Dendritic cell treated with granulocyte-macrophage colony-stimulating factor and Interleukin-4, amounts not matched to agents 40 ng/mL and 50 ng/mL, for 4 days (primary cell): ENCODE results near the gene EXO5.
"Not testable (repeated sequence)": the region's sequence is repeated elsewhere in the genome, so short reads cannot be mapped to it uniquely, and the experiment has no call there.

Experiments
- H3K27ac Mint-ChIP-seq: one replicate; pipeline ENCODE4 v1.8.0; 2022; ENCODE audit warnings: mild to moderate bottlenecking, mixed read lengths
- H3K27me3 Mint-ChIP-seq: one replicate; pipeline ENCODE4 v1.8.0; 2022; ENCODE audit warnings: mild to moderate bottlenecking, mixed read lengths
- H3K36me3 Mint-ChIP-seq: one replicate; pipeline ENCODE4 v1.8.0; 2022; ENCODE audit warnings: low read depth, mixed read lengths
- H3K4me1 Mint-ChIP-seq: one replicate; pipeline ENCODE4 v1.8.0; 2022; ENCODE audit warnings: low read depth, mixed read lengths
- H3K4me3 Mint-ChIP-seq: one replicate; pipeline ENCODE4 v1.8.0; 2022; ENCODE audit warnings: mild to moderate bottlenecking, moderate library complexity, mixed read lengths
- H3K9me3 Mint-ChIP-seq: one replicate; pipeline ENCODE4 v1.8.0; 2022; ENCODE audit warnings: mixed read lengths
- intact Hi-C: fragments of 100-400 bp; cut with micrococcal nuclease; formaldehyde crosslinking; loops from one replicate; pipeline ENCODE4 v1.15.0; 2022

The EXO5 gene

DNA sequence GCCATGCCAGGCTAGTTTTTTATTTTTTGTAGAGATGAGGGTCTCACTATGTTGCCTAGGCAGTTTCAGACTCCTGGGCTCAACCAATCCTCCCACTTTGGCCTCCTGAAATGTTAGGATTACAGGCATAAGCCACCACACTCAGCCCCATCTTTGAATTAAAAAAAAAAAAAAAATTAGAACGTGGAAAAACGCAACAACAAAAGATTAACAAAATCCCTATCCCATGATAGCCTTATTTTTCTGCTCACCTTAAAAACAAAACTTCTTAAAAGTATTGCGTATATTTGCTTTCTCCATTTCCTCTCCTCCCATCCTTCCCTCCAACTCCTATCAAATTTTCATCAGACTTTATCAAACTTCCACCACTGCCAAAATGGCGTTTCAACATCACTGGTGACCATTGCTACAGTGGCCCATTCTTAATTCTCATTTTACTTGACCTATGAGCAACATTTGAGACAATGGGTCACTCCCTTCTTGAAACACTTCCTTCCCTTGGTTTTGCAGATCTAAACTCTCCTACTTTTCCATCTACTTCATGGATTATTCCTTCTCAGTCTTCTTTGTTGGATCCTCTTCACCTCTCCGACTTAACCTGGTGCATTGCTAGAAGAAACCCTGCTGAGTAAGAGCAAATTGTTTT lies 22.3 kb downstream of the EXO5 start:
- H3K27ac Mint-ChIP-seq: peak overlapping the region; percentile 92
- peaks cover 19% of the 10 kb centered on the region for H3K4me1 Mint-ChIP-seq
- no peaks in the 10 kb centered on the region for H3K27me3 Mint-ChIP-seq
- H3K4me3 Mint-ChIP-seq: peak overlapping the region; percentile 96
- peaks cover 24% of the 10 kb centered on the region for H3K9me3 Mint-ChIP-seq
- H3K36me3 Mint-ChIP-seq: peaks cover 19% of the 10 kb centered on the region
- intact Hi-C loops: loop anchor here (5.0 kb wide), 1 partner anchor 274 kb away; the partner anchor contains the start of gene ZMPSTE24

DNA sequence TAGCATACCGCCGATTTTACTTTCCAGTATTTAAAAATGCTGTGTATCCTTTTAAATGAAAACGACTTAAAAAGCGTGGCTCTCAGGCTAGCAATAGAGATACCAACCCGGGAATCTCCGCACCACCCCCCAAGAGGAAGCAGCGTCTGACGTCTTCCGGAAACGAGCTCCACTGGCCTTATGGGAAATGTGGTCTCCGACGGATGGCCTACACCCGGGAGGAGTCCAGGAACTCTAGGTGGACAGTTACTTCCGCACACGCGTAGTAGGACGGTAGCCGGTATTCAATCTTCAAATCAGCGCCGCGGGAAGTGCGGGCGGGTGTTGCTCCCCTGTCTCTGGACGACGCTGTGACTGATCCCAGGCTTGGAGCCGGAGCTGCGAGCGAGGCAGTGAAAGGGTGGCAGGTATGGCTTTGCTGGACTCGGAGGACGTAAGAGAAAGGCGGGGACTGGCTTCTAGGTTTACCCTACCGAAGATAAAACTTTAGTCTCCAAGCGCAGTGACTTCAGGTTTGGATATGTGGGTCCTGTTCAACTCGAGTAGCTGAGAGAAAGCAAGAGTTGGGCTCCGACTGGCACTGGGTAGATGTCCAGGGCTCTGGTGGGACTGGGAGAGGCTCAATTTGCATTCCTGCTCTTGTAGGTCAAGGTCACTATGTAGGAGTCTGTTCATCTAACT lies 23.0 kb downstream of the EXO5 start, which contains the start of gene ZNF684:
Gene ZNF684, plus strand, starts transcription at position 257 of the 681 bp plus-strand sequence. CDS start 1,530 bp downstream, outside the sequence.
- H3K9me3 Mint-ChIP-seq: peaks cover 17% of the 10 kb centered on the region
- H3K27ac Mint-ChIP-seq: peak within 1 kb of the TSS; percentile 92
- intact Hi-C loops: loop anchor here (5.0 kb wide), 1 partner anchor 274 kb away; the partner anchor contains the start of gene ZMPSTE24
- H3K27me3 Mint-ChIP-seq: no peaks in the 10 kb centered on the region
- peaks cover 19% of the 10 kb centered on the region for H3K4me1 Mint-ChIP-seq
- peaks cover 19% of the 10 kb centered on the region for H3K36me3 Mint-ChIP-seq
- H3K4me3 Mint-ChIP-seq: peak within 1 kb of the TSS; percentile 96

DNA sequence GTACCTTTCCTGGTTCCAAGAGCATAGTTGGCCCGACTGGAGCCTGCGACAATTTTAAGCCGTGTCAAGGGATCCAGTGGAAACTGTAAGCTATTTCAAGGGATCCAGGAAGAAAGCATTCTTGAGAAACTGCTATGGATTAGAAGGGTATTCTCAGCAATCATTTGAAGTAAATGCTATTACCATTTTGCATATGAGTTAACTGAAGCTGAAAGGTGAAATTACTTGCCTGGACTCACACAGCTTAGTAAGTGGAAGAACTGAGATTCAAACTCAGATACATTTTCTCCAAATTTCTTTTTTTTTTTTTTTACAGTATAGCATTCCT lies 23.5 kb downstream of the EXO5 start:
- Mint-ChIP-seq H3K4me3 (peak overlapping the region; percentile 96), H3K36me3 (peaks cover 19% of the 10 kb centered on the region), H3K9me3 (peaks cover 17% of the 10 kb centered on the region), H3K4me1 (peaks cover 19% of the 10 kb centered on the region), H3K27me3 (no peaks in the 10 kb centered on the region), H3K27ac (peak overlapping the region; percentile 92)
- intact Hi-C loops: loop anchor here (5.0 kb wide), 1 partner anchor 275 kb away; the partner anchor contains the start of gene ZMPSTE24

DNA sequence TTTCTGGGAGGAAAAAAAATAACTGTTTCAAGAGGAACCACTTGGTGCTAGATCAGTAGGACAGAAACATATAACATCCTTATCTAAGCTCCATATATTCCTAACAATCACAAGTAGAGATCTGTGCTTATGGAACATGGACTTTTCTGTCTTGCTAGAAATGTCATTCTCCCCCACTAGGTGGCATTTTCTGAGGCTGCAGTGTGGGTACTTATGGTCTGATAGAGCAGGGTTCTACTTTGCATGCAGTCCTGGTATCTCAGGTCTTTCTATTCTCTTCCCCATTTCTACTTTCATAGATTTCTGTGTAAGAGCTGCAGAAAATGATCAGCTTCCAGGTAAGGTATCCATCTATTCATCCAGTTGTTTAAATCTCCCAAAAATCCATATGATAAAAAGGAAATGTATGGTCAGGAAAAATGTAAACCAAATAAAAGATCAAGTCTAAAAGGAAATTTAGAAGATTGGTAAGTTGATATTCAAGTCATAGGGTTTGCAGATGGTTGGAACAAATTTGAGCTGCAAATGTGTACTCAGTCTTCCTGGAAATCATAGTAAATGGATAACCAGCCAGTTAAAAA lies 24.4 kb downstream of the EXO5 start:
- H3K4me1 Mint-ChIP-seq: peaks cover 19% of the 10 kb centered on the region
- no peak overlapping the region for H3K4me3 Mint-ChIP-seq
- H3K27ac Mint-ChIP-seq: peak overlapping the region; percentile 92
- peaks cover 20% of the 10 kb centered on the region for H3K36me3 Mint-ChIP-seq
- intact Hi-C loops: loop anchor here (5.0 kb wide), 1 partner anchor 276 kb away; the partner anchor contains the start of gene ZMPSTE24
- H3K27me3 Mint-ChIP-seq: no peaks in the 10 kb centered on the region
- H3K9me3 Mint-ChIP-seq: peaks cover 9% of the 10 kb centered on the region

DNA sequence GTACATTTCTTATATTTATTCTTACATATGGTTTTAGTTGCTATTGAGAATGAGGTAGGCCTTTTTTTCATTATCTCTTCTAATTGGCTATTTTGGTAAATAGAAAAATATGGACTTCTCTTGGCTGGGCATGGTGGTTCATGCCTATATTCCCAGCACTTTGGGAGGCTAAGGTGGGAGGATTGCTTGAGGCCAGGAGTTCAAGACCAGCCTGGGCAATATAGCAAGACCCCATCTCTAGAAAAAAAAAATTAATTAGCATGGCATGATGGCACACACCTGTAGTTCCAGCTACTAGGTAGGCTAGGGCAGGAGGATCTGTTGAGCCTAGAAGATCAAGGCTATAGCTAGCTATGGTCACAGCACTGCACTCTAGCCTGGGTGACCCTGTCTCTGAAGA lies 26.0 kb downstream of the EXO5 start:
- H3K4me3 Mint-ChIP-seq: no peak overlapping the region
- intact Hi-C loops: loop anchor here (5.0 kb wide), 1 partner anchor 277 kb away; the partner anchor contains the start of gene ZMPSTE24
- H3K4me1 Mint-ChIP-seq: peaks cover 30% of the 10 kb centered on the region
- peaks cover 7% of the 10 kb centered on the region for H3K9me3 Mint-ChIP-seq
- H3K27me3 Mint-ChIP-seq: no peaks in the 10 kb centered on the region
- H3K36me3 Mint-ChIP-seq: peaks cover 28% of the 10 kb centered on the region
- H3K27ac Mint-ChIP-seq: no peak overlapping the region

DNA sequence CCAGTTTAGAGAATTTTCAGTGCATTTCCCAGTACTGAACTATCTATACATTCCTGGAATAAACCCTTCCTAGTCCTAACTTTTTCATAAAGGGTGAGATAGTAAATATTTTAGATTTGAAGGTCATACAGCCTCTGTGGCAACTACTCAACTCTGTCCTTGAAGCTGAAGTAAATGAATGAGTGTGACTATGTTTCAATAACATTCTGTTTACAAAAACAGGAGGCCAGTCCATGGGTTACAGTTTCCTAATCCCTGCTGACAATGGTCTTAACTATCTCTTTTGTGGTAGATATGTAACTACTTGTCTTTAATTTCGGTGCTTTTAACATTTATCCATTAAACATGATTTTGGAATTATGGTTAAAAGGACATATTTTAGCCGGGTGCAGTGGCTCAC lies 27.2 kb downstream of the EXO5 start:
- no peak overlapping the region for H3K27ac Mint-ChIP-seq
- H3K27me3 Mint-ChIP-seq: no peaks in the 10 kb centered on the region
- intact Hi-C loops: no loop called here
- no peaks in the 10 kb centered on the region for H3K9me3 Mint-ChIP-seq
- H3K4me3 Mint-ChIP-seq: no peak overlapping the region
- peaks cover 37% of the 10 kb centered on the region for H3K36me3 Mint-ChIP-seq
- peaks cover 33% of the 10 kb centered on the region for H3K4me1 Mint-ChIP-seq

DNA sequence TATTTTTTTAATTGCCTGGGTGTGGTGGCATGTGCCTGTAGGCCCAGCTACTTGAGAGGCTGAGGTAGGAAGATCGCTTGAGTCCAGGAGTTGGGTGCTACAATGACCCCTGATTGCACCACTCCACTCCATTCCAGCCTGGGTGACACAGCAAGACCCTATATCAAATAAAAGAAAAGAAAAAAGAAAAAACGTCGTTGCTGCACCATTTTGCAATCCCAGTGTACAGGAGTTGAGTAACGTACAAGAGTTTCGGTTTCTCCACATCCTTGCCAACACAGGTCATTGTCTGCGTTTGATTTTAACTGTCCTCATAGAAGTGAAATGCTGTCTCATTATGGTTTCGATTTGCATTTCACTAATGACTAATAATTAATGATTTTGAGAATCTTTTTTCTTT lies 30.8 kb downstream of the EXO5 start:
- Mint-ChIP-seq H3K36me3 (peaks cover 62% of the 10 kb centered on the region), H3K4me1 (peaks cover 19% of the 10 kb centered on the region), H3K27me3 (no peaks in the 10 kb centered on the region), H3K4me3 (no peak overlapping the region), H3K27ac (peak overlapping the region; percentile 37), H3K9me3 (peaks cover 9% of the 10 kb centered on the region)
- intact Hi-C loops: no loop called here

DNA sequence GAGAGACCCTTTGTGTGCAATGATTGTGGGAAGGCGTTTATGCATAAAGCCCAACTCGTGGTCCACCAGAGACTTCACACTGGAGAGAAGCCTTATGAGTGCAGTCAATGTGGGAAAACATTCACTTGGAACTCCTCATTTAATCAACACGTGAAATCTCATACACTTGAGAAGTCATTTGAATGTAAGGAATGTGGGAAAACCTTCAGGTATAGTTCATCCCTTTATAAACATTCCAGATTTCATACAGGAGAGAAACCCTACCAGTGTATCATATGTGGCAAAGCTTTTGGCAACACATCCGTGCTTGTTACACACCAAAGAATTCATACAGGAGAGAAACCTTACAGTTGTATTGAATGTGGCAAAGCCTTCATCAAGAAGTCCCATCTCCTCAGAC lies 38.4 kb downstream of the EXO5 start:
- H3K36me3 Mint-ChIP-seq: peaks cover 61% of the 10 kb centered on the region
- H3K9me3 Mint-ChIP-seq: peaks cover 36% of the 10 kb centered on the region
- no peaks in the 10 kb centered on the region for H3K4me1 Mint-ChIP-seq
- no peaks in the 10 kb centered on the region for H3K27me3 Mint-ChIP-seq
- H3K4me3 Mint-ChIP-seq: no peak overlapping the region
- intact Hi-C loops: no loop called here
- no peak overlapping the region for H3K27ac Mint-ChIP-seq

DNA sequence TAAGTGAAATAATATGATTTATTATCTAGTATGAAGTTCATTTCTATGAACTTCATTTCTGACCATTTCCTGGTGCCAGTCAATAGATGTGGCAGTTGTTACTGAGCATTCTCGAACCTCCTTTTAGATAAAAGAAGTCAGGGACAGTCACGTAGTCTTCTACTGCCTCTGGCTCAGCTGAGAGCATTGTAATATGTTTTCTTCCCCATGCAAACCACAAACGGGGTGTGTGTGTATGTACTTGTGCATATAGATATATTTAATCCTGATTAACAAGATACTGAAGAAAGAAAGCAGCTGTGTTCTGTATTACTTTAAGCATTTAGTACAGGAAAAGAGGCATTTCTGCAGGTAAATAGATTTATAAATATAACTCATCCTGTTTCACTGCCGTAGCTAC lies 44.5 kb downstream of the EXO5 start:
- intact Hi-C loops: no loop called here
- Mint-ChIP-seq H3K27me3 (no peaks in the 10 kb centered on the region), H3K4me1 (no peaks in the 10 kb centered on the region), H3K36me3 (peaks cover 6% of the 10 kb centered on the region), H3K27ac (no peak overlapping the region), H3K4me3 (no peak overlapping the region), H3K9me3 (no peaks in the 10 kb centered on the region)

DNA sequence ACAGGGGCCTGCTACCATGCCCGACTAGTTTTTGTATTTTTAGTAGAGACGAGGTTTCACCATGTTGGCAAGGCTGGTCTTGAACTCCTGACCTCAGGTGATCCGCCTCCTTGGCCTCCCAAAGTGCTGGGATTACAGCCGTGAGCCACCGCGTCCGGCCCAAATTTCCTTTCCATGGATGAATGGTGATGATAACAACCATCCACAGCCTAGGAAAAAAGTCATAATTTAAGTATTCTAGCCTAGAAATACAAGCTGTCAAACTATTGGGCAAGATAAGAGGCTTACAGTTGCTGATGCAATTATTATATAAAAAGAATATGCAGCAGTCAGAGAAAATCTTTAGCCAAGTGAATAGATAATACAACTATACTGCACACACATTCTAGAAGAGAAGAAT lies 46.2 kb downstream of the EXO5 start:
- H3K36me3 Mint-ChIP-seq, intact Hi-C loops, H3K27ac Mint-ChIP-seq, H3K4me3 Mint-ChIP-seq, H3K4me1 Mint-ChIP-seq, H3K9me3 Mint-ChIP-seq, H3K27me3 Mint-ChIP-seq: not testable (repeated sequence)

DNA sequence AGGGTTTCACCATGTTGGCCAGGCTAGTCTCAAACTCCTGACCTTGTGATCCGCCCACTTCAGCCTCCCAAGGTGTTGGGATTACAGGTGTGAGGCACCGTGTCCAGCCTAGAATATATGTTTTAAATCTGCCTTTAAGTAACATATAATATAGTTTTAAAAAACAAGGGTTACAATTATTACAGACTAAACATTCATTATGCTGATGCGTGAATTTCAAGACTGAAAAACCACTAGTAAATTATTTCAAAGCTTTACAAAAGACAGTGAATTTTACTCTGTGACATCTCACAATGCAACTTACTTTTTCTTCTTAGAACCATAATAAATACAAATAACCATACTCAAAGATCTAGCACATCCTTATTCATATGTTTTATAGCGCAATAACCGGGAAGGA lies 47.6 kb downstream of the EXO5 start:
- Mint-ChIP-seq H3K4me1 (no peaks in the 10 kb centered on the region), H3K36me3 (no peaks in the 10 kb centered on the region), H3K27me3 (no peaks in the 10 kb centered on the region), H3K9me3 (no peaks in the 10 kb centered on the region), H3K27ac (no peak overlapping the region), H3K4me3 (no peak overlapping the region)
- intact Hi-C loops: no loop called here

DNA sequence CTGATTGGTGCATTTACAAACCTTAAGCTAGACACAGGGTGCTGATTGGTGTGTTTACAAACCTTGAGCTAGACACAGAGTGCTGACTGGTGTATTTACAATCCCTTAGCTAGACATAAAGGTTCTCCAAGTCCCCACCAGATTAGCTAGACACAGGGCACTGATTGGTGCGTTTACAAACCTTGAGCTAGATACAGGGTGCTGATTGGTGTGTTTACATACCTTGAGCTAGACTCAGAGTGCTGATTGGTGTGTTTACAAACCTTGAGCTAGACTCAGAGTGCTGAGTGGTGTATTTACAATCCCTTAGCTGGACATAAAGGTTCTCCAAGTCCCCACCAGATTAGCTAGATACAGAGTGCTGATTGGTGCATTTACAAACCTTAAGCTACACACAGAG lies 49.7 kb downstream of the EXO5 start:
- H3K36me3 Mint-ChIP-seq, H3K27ac Mint-ChIP-seq, H3K4me1 Mint-ChIP-seq, H3K27me3 Mint-ChIP-seq, H3K9me3 Mint-ChIP-seq, H3K4me3 Mint-ChIP-seq, intact Hi-C loops: not testable (repeated sequence)

DNA sequence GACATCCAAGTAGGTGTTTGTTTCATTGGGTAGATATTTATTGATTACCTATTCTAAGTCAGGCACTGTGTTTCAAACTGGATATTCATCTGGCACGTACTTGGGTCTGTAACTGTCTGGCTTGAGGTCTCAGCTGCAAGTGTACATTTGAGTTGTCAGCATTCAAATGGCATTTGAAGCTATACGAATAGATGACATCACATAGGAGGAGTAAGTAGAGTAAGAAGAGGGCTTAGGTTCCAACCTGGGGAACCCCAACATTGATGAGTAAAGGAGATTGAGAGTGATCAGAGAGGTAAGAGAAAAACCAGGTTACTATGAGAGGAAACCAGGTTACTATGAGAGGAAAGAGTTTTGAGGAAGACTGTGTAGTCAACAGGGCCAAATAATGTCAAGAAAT lies 53.6 kb downstream of the EXO5 start:
- Mint-ChIP-seq H3K4me1 (peaks cover 9% of the 10 kb centered on the region), H3K27ac (no peak overlapping the region), H3K36me3 (no peaks in the 10 kb centered on the region), H3K27me3 (no peaks in the 10 kb centered on the region), H3K4me3 (no peak overlapping the region), H3K9me3 (no peaks in the 10 kb centered on the region)
- intact Hi-C loops: no loop called here

DNA sequence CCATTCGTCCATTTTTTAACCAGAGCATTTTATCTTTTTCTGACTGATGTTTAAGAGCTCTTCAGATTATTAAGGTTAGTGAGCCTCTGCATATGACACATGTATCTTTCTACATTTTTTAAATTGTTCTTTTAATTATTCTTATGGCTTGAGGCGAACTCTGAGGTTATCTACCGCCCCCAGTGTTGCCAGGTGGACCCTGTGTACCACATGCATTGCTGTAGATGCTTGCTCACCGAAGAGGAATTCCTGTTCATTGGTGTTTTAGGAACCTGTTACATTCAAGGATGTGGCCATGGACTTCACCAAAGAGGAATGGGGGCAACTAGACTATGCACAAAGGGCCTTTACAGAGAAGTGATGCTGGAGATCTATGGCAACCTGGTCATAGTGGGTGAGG lies 54.7 kb downstream of the EXO5 start:
- Mint-ChIP-seq H3K4me3 (no peak overlapping the region), H3K4me1 (peaks cover 9% of the 10 kb centered on the region), H3K27ac (no peak overlapping the region), H3K36me3 (no peaks in the 10 kb centered on the region), H3K9me3 (no peaks in the 10 kb centered on the region), H3K27me3 (no peaks in the 10 kb centered on the region)
- intact Hi-C loops: no loop called here
